Neural progenitor cell (in vitro differentiated cells): ENCODE measurements around the gene PROK1. TPM values are rescaled to one million over a fixed set of nuclear protein-coding genes. Genes with fewer than 3 reads are reported as not detected.
"Not testable (repeated sequence)": the region's sequence is repeated elsewhere in the genome, so short reads cannot be mapped to it uniquely, and the experiment has no call there.

Source experiments
- DNase-seq: peaks from one replicate; pipeline ENCODE4 v3.0.0-alpha.2; 2016; ENCODE audit warnings: low spot score
- H2AFZ ChIP-seq: fragments of 200-600 bp; sonication (generic); replicated peaks from 2 replicates; pipeline ENCODE4 v1.6.1; 2016; ENCODE audit warnings: antibody characterized with exemption
- H3F3A ChIP-seq: fragments of 200-600 bp; sonication (generic); 2 replicates; pipeline ENCODE4 v1.6.1; 2016; ENCODE audit warnings: antibody characterized with exemption, low read depth
- H3K27ac ChIP-seq: fragments of 200-600 bp; sonication (generic); 2 replicates; pipeline ENCODE4 v1.5.1; 2016; ENCODE audit warnings: mild to moderate bottlenecking
- H3K27me3 ChIP-seq: fragments of 200-600 bp; sonication (generic); 2 replicates; pipeline ENCODE4 v1.6.1; 2016; ENCODE audit warnings: mild to moderate bottlenecking, moderate library complexity
- H3K36me3 ChIP-seq: fragments of 200-600 bp; sonication (generic); 2 replicates; pipeline ENCODE4 v1.5.1; 2016
- H3K4me1 ChIP-seq: fragments of 200-600 bp; sonication (generic); 2 replicates; pipeline ENCODE4 v1.6.1; 2016; ENCODE audit warnings: mixed run types
- H3K4me2 ChIP-seq: fragments of 200-600 bp; sonication (generic); 2 replicates; pipeline ENCODE4 v1.6.1; 2016
- H3K4me3 ChIP-seq: fragments of 200-600 bp; sonication (generic); 2 replicates; pipeline ENCODE4 v1.5.1; 2016
- H3K79me2 ChIP-seq: fragments of 200-600 bp; sonication (generic); 2 replicates; pipeline ENCODE4 v1.6.1; 2016; ENCODE audit warnings: low read depth
- H3K9ac ChIP-seq: fragments of 200-600 bp; sonication (generic); 2 replicates; pipeline ENCODE4 v1.6.1; 2016
- H3K9me3 ChIP-seq: fragments of 200-600 bp; sonication (generic); 2 replicates; pipeline ENCODE4 v1.5.1; 2016; ENCODE audit warnings: low read depth
- H4K20me1 ChIP-seq: fragments of 200-600 bp; sonication (generic); 2 replicates; pipeline ENCODE4 v1.6.1; 2016; ENCODE audit warnings: low read depth
- H3K27ac Mint-ChIP-seq: 3 replicates; pipeline ENCODE4 v1.8.0; 2021; ENCODE audit warnings: mixed read lengths
- H3K27me3 Mint-ChIP-seq: 2 replicates; pipeline ENCODE4 v1.8.0; 2022; ENCODE audit warnings: low read depth, mild to moderate bottlenecking, inconsistent platforms, moderate library complexity, mixed read lengths; ENCODE audit not compliant: insufficient read depth
- H3K36me3 Mint-ChIP-seq: 3 replicates; pipeline ENCODE4 v1.8.0; 2021; ENCODE audit warnings: mixed read lengths
- H3K4me1 Mint-ChIP-seq: 3 replicates; pipeline ENCODE4 v1.8.0; 2021; ENCODE audit warnings: mixed read lengths
- H3K4me3 Mint-ChIP-seq: 3 replicates; pipeline ENCODE4 v1.8.0; 2021; ENCODE audit warnings: mild to moderate bottlenecking, moderate library complexity, mixed read lengths
- H3K9me3 Mint-ChIP-seq: 3 replicates; pipeline ENCODE4 v1.8.0; 2020; ENCODE audit warnings: mixed read lengths
- EZH2 ChIP-seq: fragments of 200-600 bp; sonication (generic); IDR thresholded peaks from 2 replicates; pipeline ENCODE4 v1.6.1; 2017; ENCODE audit warnings: antibody characterized with exemption, mild to moderate bottlenecking, moderate library complexity
- EZH2phosphoT487 ChIP-seq: fragments of 200-600 bp; sonication (generic); IDR thresholded peaks from 2 replicates; pipeline ENCODE4 v1.6.1; 2017; ENCODE audit warnings: antibody characterized with exemption
- total RNA-seq: library from RNA; depleted of rRNA; stranded (reverse); fragments of >200 nt; gene quantifications from 2 replicates; pipeline ENCODE4 v1.2.3, GENCODE V29; 2015; ENCODE audit warnings: low replicate concordance
- TF ChIP-seq, protein P1 (sequence below): fragments of 200-600 bp; sonication (generic); IDR thresholded peaks from 2 replicates; pipeline ENCODE4 v1.5.1; 2017; ENCODE audit warnings: antibody characterized with exemption, mild to moderate bottlenecking

Gene PROK1
- total RNA-seq, 1 donor from 2014 or later = not detected

GRCh38 chr1:110433803-110434202 is 17.1 kb upstream of the PROK1 start:
- Histone ChIP-seq H3K4me3 (no peak overlapping the region), H3K27ac (no peak overlapping the region), H3K27me3 (no peaks in the 10 kb centered on the region), H3K36me3 (no peaks in the 10 kb centered on the region), H3F3A (no peaks in the 10 kb centered on the region), H3K79me2 (no peaks in the 10 kb centered on the region), H3K9ac (no peak overlapping the region), H3K4me2 (peak overlapping the region; percentile 47), H4K20me1 (no peaks in the 10 kb centered on the region), H3K4me1 (peaks cover 11% of the 10 kb centered on the region), H3K9me3 (no peaks in the 10 kb centered on the region), H2AFZ (peak overlapping the region; percentile 77)
- H3K27me3 Mint-ChIP-seq = peaks cover 8% of the 10 kb centered on the region
- DNase-seq = peak; percentile 74
- H3K27ac Mint-ChIP-seq = peak overlapping the region; percentile 79
- H3K4me1 Mint-ChIP-seq = peaks cover 30% of the 10 kb centered on the region
- no peaks in the 10 kb centered on the region for H3K36me3 Mint-ChIP-seq
- no peak for TF ChIP-seq EZH2
- TF ChIP-seq EZH2phosphoT487 = no peak
- TF ChIP-seq, protein P1, sequence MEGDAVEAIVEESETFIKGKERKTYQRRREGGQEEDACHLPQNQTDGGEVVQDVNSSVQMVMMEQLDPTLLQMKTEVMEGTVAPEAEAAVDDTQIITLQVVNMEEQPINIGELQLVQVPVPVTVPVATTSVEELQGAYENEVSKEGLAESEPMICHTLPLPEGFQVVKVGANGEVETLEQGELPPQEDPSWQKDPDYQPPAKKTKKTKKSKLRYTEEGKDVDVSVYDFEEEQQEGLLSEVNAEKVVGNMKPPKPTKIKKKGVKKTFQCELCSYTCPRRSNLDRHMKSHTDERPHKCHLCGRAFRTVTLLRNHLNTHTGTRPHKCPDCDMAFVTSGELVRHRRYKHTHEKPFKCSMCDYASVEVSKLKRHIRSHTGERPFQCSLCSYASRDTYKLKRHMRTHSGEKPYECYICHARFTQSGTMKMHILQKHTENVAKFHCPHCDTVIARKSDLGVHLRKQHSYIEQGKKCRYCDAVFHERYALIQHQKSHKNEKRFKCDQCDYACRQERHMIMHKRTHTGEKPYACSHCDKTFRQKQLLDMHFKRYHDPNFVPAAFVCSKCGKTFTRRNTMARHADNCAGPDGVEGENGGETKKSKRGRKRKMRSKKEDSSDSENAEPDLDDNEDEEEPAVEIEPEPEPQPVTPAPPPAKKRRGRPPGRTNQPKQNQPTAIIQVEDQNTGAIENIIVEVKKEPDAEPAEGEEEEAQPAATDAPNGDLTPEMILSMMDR = no peak
- no peak overlapping the region for H3K4me3 Mint-ChIP-seq
- no peaks in the 10 kb centered on the region for H3K9me3 Mint-ChIP-seq

- H3K4me1 ChIP-seq = peaks cover 11% of the 10 kb centered on the region
- H2AFZ ChIP-seq = no peak overlapping the region
- no peaks in the 10 kb centered on the region for H3K79me2 ChIP-seq
- Mint-ChIP-seq H3K27ac (no peak overlapping the region), H3K9me3 (no peaks in the 10 kb centered on the region), H3K4me3 (no peak overlapping the region), H3K27me3 (peaks cover 5% of the 10 kb centered on the region), H3K4me1 (peaks cover 34% of the 10 kb centered on the region), H3K36me3 (no peaks in the 10 kb centered on the region)
- no peaks in the 10 kb centered on the region for H3K36me3 ChIP-seq
- no peaks in the 10 kb centered on the region for H3K9me3 ChIP-seq
- H3F3A ChIP-seq = no peaks in the 10 kb centered on the region
- H4K20me1 ChIP-seq = no peaks in the 10 kb centered on the region
- no peaks in the 10 kb centered on the region for H3K27me3 ChIP-seq
- H3K9ac ChIP-seq = no peak overlapping the region
- DNase-seq = no peak
- H3K4me2 ChIP-seq = no peak overlapping the region
- H3K27ac ChIP-seq = no peak overlapping the region
- H3K4me3 ChIP-seq = no peak overlapping the region
- TF ChIP-seq EZH2phosphoT487 = no peak
- no peak for TF ChIP-seq EZH2
- TF ChIP-seq, protein P1 = no peak
Measured at GRCh38 chr1:110434946-110435345, 16.0 kb upstream of the PROK1 start.

DNA sequence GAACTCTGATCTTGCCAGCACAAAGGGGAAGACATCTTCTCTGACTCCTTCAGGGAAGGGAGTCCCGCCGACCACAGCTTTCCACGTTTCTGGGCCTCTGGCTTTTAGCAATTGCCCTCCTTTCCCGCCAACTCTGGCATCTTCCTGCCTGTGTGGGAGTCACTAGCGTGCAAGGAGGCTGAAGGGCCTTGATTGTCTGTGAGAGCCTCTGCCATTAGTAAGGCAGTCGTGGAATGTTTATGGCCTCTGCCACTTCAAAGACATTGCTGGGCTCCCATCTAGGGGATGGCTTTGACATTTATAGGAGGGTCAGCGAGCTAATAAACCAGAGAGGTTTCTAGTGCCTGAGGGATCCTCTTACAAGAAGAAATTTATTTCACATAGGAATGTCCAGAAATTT is 14.3 kb upstream of the PROK1 start:
- Histone ChIP-seq H3K4me2 (no peak overlapping the region), H3K27ac (no peak overlapping the region), H3K79me2 (no peaks in the 10 kb centered on the region), H3K4me1 (peaks cover 11% of the 10 kb centered on the region), H3F3A (no peaks in the 10 kb centered on the region), H4K20me1 (no peaks in the 10 kb centered on the region), H3K4me3 (no peak overlapping the region), H3K9me3 (no peaks in the 10 kb centered on the region), H2AFZ (no peak overlapping the region), H3K9ac (no peak overlapping the region), H3K27me3 (no peaks in the 10 kb centered on the region), H3K36me3 (no peaks in the 10 kb centered on the region)
- Mint-ChIP-seq H3K36me3 (no peaks in the 10 kb centered on the region), H3K4me3 (no peak overlapping the region), H3K27ac (no peak overlapping the region), H3K4me1 (peaks cover 32% of the 10 kb centered on the region), H3K27me3 (peaks cover 8% of the 10 kb centered on the region), H3K9me3 (no peaks in the 10 kb centered on the region)
- TF ChIP-seq EZH2 (no peak), EZH2phosphoT487 (no peak)
- TF ChIP-seq, protein P1 = no peak
- no peak for DNase-seq

DNA sequence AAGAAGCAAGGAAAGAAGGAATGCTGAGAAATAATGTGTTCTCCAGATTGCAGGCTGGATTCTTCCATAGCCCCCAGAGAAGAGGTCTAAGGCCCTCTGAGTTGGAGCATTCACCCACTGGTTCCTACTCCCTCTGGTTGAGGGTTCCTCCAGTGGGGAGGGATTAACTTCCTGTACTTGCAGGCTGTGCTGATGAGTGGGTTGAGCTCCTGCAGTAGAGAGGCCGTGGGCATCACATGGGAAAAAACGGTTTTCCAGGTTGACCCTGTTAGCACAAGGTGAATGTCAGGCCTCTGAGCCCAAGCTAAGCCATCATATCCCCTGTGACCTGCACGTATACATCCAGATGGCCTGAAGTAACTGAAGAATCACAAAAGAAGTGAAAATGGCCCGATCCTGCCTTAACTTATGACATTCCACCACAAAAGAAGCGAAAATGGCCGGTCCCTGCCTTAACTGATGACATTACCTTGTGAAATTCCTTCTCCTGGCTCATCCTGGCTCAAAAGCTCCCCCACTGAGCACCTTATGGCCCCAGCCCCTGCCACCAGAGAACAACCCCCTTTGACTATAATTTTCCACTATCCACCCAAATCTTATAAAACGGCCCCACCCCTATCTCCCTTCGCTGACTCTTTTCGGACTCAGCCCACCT is 13.2 kb upstream of the PROK1 start:
- not testable (repeated sequence) for H3K27ac Mint-ChIP-seq, H3K4me3 ChIP-seq, H3F3A ChIP-seq, H3K27me3 Mint-ChIP-seq, H3K27me3 ChIP-seq, H3K36me3 Mint-ChIP-seq, H3K4me3 Mint-ChIP-seq, H2AFZ ChIP-seq, DNase-seq, H3K9me3 ChIP-seq, H4K20me1 ChIP-seq, H3K4me2 ChIP-seq, H3K9me3 Mint-ChIP-seq, H3K36me3 ChIP-seq, H3K79me2 ChIP-seq, H3K27ac ChIP-seq, H3K9ac ChIP-seq
- H3K4me1 ChIP-seq = peaks cover 11% of the 10 kb centered on the region
- H3K4me1 Mint-ChIP-seq = peaks cover 28% of the 10 kb centered on the region
